HEK293T (cell line): ENCODE results near the gene THRAP3.

Source experiments
- BHLHE40 ChIP-seq: fragments of 450-650 bp; IDR thresholded peaks from 2 replicates; pipeline ENCODE4 v1.6.1; 2016; ENCODE audit warnings: mild to moderate bottlenecking, moderate library complexity, borderline replicate concordance
- CTBP1 ChIP-seq: fragments of 450-650 bp; IDR thresholded peaks from 2 replicates; pipeline ENCODE4 v1.6.1; 2016; ENCODE audit warnings: borderline replicate concordance
- ELF4 ChIP-seq: fragments of 450-650 bp; IDR thresholded peaks from 2 replicates; pipeline ENCODE4 v1.6.1; 2017; ENCODE audit warnings: antibody characterized with exemption
- FOXK2 ChIP-seq: fragments of 450-650 bp; IDR thresholded peaks from 2 replicates; pipeline ENCODE4 v1.6.1; 2016; ENCODE audit warnings: mild to moderate bottlenecking
- FOXM1 ChIP-seq: fragments of 450-650 bp; IDR thresholded peaks from 2 replicates; pipeline ENCODE4 v1.6.1; 2017; ENCODE audit warnings: mild to moderate bottlenecking, borderline replicate concordance
- L3MBTL2 ChIP-seq: fragments of 450-650 bp; conservative IDR thresholded peaks from 2 replicates; pipeline ENCODE4 v1.6.1; 2016; ENCODE audit warnings: mild to moderate bottlenecking
- SP1 ChIP-seq: fragments of 450-650 bp; IDR thresholded peaks from 2 replicates; pipeline ENCODE4 v1.6.1; 2017
- ZNF384 ChIP-seq: fragments of 450-650 bp; IDR thresholded peaks from 2 replicates; pipeline ENCODE4 v1.6.1; 2016

DNA sequence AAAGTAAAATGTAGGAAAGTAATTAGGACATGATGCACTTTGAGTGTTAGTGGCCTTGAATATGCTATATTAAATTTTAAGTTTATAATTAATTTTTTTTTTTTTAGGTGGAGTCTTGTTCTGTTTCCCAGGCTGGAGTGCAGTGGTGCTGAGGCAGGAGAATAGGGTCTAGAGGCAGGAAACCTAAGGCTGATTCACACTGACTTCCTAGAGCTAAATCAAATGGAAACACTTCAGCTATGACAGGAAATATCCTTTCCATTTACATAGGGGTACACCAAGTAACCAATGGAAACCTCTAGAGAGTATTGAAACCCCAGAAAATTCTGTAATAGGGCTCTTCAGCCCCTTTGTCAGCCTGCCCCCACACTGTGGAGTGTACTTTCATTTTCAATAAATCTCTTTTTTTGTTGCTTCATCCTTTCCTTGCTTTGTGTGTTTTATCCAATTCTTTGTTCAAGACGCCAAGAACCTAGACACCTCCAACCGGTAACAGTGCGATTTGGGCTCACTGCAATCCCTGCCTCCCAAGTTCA is 17.9 kb upstream of the THRAP3 start:
- TF ChIP-seq BHLHE40 (no peak), CTBP1 (no peak), FOXM1 (no peak), ZNF384 (no peak), ELF4 (no peak), SP1 (no peak), FOXK2 (no peak), L3MBTL2 (no peak)
